ENCODE measurements around the gene C9orf78. TPM values are rescaled to one million over a fixed set of nuclear protein-coding genes. Genes with fewer than 3 reads are reported as not detected.

C9orf78 gene
- total and polyA plus RNA-seq, 9 of the 15 experiments (the other 6 are each of a cell fraction or from before 2014, with no cell fraction given), result 94.6 to 266 (median 202) TPM

- TF ChIP-seq MNT (conservative IDR thresholded peaks at IDR 0.05) (0 out of 4 replicates have a peak, but pooled peaks of 1 of the 2 experiments have one; percentile 2), CBX8 (IDR thresholded peaks at IDR 0.05; ENCODE audit: borderline replicate concordance, extremely low read depth, low read depth, low read length, poor library complexity, severe bottlenecking) (no peak), ZNF224 (CRISPR knock-in tag; IDR thresholded peaks at IDR 0.05) (no peak), CHD4 (IDR thresholded peaks at IDR 0.05; ENCODE audit: insufficient read depth, insufficient replicate concordance, low read depth, low read length, poor library complexity, severe bottlenecking) (peak; percentile 95), POLR2A (conservative IDR thresholded peaks at IDR 0.05) (no peak; the same call in 1 of the 2 replicates), RBM39 (optimal IDR thresholded peaks at IDR 0.05; ENCODE audit: low read depth, low read length) (no peak), E2F8 (IDR thresholded peaks at IDR 0.05; ENCODE audit: low read depth, partially characterized antibody) (no peak), E2F3 (CRISPR knock-in tag; IDR thresholded peaks at IDR 0.05) (no peak), SMARCA5 (IDR thresholded peaks at IDR 0.05) (peak; percentile 82), TRIM25 (IDR thresholded peaks at IDR 0.05; ENCODE audit: borderline replicate concordance) (no peak), NFE2 (IDR thresholded peaks at IDR 0.05; ENCODE audit: low read depth) (no peak), MTA3 (IDR thresholded peaks at IDR 0.05; ENCODE audit: borderline replicate concordance) (no peak), NFRKB (IDR thresholded peaks at IDR 0.05; ENCODE audit: low read depth) (no peak), RUNX1 (IDR thresholded peaks at IDR 0.05; ENCODE audit: low read depth) (no peak), ZNF561 (CRISPR knock-in tag; conservative IDR thresholded peaks at IDR 0.05) (no peak), RFX5 (IDR thresholded peaks at IDR 0.05; ENCODE audit: low read depth, low read length) (no peak), TBL1XR1 (IDR thresholded peaks at IDR 0.05; ENCODE audit: low read length in 2 of 2) (no peak), GTF2A2 (tag; IDR thresholded peaks at IDR 0.05) (no peak), EHMT2 (IDR thresholded peaks at IDR 0.05) (no peak), HDAC3 (IDR thresholded peaks at IDR 0.05; ENCODE audit: borderline replicate concordance, partially characterized antibody) (no peak), SPI1 (IDR thresholded peaks at IDR 0.05; ENCODE audit: borderline replicate concordance, low read depth, low read length) (no peak), PHB2 (IDR thresholded peaks at IDR 0.05; ENCODE audit: low read depth) (no peak), SAP30 (IDR thresholded peaks at IDR 0.05; ENCODE audit: borderline replicate concordance, insufficient read depth, low read depth, low read length, poor library complexity, severe bottlenecking) (no peak)
Observed at GRCh38 chr9:129826759-129827158, 8.3 kb downstream of the C9orf78 start (continued).
